ENCODE measurements around the gene RPRD1B.
A peak's percentile ranks its signal among the peaks of the same experiment; 100 is the strongest.

RPRD1B gene

DNA sequence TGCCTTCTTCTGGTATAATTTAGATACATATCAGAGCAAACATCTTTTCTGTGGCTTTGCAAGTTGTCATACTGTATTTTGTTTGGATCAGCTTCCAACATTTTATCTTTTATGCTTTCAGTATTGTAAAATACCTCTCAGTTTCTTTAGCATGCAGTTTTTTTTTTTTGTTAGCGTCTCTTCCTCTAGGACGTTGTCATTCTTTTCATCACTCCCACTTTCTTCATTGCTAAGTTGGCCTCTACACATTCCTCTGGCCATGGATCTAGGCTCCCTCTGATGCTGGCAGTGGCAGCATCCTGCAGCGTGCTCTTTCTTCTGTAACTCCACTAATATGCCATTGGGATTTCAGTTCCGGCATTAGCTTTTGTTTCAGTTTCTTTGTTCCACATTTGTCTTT lies 21.7 kb downstream of the RPRD1B start:
- H3K14ac ChIP-seq (ENCODE audit: low read length), result no peak overlapping the region
- no peak overlapping the region for H2AK5ac ChIP-seq (ENCODE audit: low read depth, low read length)
- H3K36me3 ChIP-seq (replicated peaks in 1 of 2; ENCODE audit: control insufficient read depth in 2 of 2, insufficient read depth in 2 of 2, low read length in 2 of 2), result peaks cover 13 to 92% of the 10 kb centered on the region in 2 donors
- peaks cover 0 to 2% (median 0%) of the 10 kb centered on the region in 3 experiments for H3K27me3 ChIP-seq (ENCODE audit: control insufficient read depth in 3 of 3, insufficient read depth in 3 of 3, low read depth in 1 of 3, low read length in 3 of 3)
- no peak overlapping the region for H3K4ac ChIP-seq (ENCODE audit: low read length)
- no peak overlapping the region for H3K27ac ChIP-seq (replicated peaks; ENCODE audit: low read length)
- H2BK120ac ChIP-seq (ENCODE audit: low read depth, low read length), result no peak overlapping the region
- no peak overlapping the region for H3K9ac ChIP-seq (ENCODE audit: low read depth, low read length, poor library complexity)
- H3K79me1 ChIP-seq (ENCODE audit: low read depth, low read length), result no peaks in the 10 kb centered on the region
- no peak overlapping the region for H2AFZ ChIP-seq (ENCODE audit: low read length)
- H3K4me3 ChIP-seq (ENCODE audit: low read length in 2 of 2), result no peak overlapping the region
- H4K91ac ChIP-seq (ENCODE audit: low read depth, low read length, poor library complexity), result no peak overlapping the region
- no peak overlapping the region for H2BK12ac ChIP-seq (ENCODE audit: low read length)
- no peak overlapping the region for H2BK5ac ChIP-seq (ENCODE audit: low read length)
- H3K18ac ChIP-seq (ENCODE audit: low read length), result no peak overlapping the region
- H3K4me1 ChIP-seq (ENCODE audit: control insufficient read depth in 2 of 2, insufficient read depth in 1 of 2, low read depth in 1 of 2, low read length in 2 of 2), result peaks cover 0 to 2% of the 10 kb centered on the region in 2 donors
- no peak overlapping the region for H3K23ac ChIP-seq (ENCODE audit: low read depth, low read length, poor library complexity)
- H4K8ac ChIP-seq (ENCODE audit: low read depth, low read length), result no peak overlapping the region
- H3K9me3 ChIP-seq (replicated peaks in 1 of 2; ENCODE audit: control insufficient read depth in 2 of 2, insufficient read depth in 1 of 2, low read depth in 1 of 2, low read length in 2 of 2), result no peaks in the 10 kb centered on the region
- H3K4me2 ChIP-seq (ENCODE audit: insufficient read depth, low read length, poor library complexity, severe bottlenecking), result no peak overlapping the region
- no peak for DNase-seq (ENCODE audit: low spot score)
- WGBS, 2 donors (ENCODE audit: extremely low coverage in 2 of 2, insufficient read length in 2 of 2, insufficient replicate concordance in 1 of 2), result no CpG with 5 or more reads among the region's 4 CpGs
- no peak overlapping the region for H2BK15ac ChIP-seq (ENCODE audit: low read length)

- no CpG with 5 or more reads among the region's 6 CpGs for WGBS, 2 donors (ENCODE audit: extremely low coverage in 2 of 2, insufficient read length in 2 of 2, insufficient replicate concordance in 1 of 2)
- Histone ChIP-seq H2AK5ac (ENCODE audit: low read depth, low read length) (no peak overlapping the region), H3K4me3 (ENCODE audit: low read length in 2 of 2) (no peak overlapping the region), H2AFZ (ENCODE audit: low read length) (no peak overlapping the region), H3K9me3 (replicated peaks in 1 of 2; ENCODE audit: control insufficient read depth in 2 of 2, insufficient read depth in 1 of 2, low read depth in 1 of 2, low read length in 2 of 2) (no peaks in the 10 kb centered on the region), H3K36me3 (replicated peaks in 1 of 2; ENCODE audit: control insufficient read depth in 2 of 2, insufficient read depth in 2 of 2, low read length in 2 of 2) (peaks cover 16 to 92% of the 10 kb centered on the region in 2 donors), H2BK120ac (ENCODE audit: low read depth, low read length) (no peak overlapping the region), H3K23ac (ENCODE audit: low read depth, low read length, poor library complexity) (no peak overlapping the region), H4K91ac (ENCODE audit: low read depth, low read length, poor library complexity) (no peak overlapping the region), H2BK15ac (ENCODE audit: low read length) (no peak overlapping the region), H3K4ac (ENCODE audit: low read length) (no peak overlapping the region), H3K14ac (ENCODE audit: low read length) (no peak overlapping the region), H2BK5ac (ENCODE audit: low read length) (no peak overlapping the region), H3K18ac (ENCODE audit: low read length) (no peak overlapping the region), H4K8ac (ENCODE audit: low read depth, low read length) (no peak overlapping the region), H3K4me1 (ENCODE audit: control insufficient read depth in 2 of 2, insufficient read depth in 1 of 2, low read depth in 1 of 2, low read length in 2 of 2) (peaks cover 0 to 2% of the 10 kb centered on the region in 2 donors), H3K4me2 (ENCODE audit: insufficient read depth, low read length, poor library complexity, severe bottlenecking) (no peak overlapping the region), H2BK12ac (ENCODE audit: low read length) (no peak overlapping the region), H3K27me3 (ENCODE audit: control insufficient read depth in 3 of 3, insufficient read depth in 3 of 3, low read depth in 1 of 3, low read length in 3 of 3) (peaks cover 0 to 2% (median 0%) of the 10 kb centered on the region in 3 experiments), H3K9ac (ENCODE audit: low read depth, low read length, poor library complexity) (no peak overlapping the region), H3K79me1 (ENCODE audit: low read depth, low read length) (no peaks in the 10 kb centered on the region), H3K27ac (replicated peaks; ENCODE audit: low read length) (no peak overlapping the region)
- no peak for DNase-seq (ENCODE audit: low spot score)
These were observed 22.3 kb downstream of the RPRD1B start for GRCh38 chr20:38055848-38056247.

- H2BK12ac ChIP-seq (ENCODE audit: low read length), result no peak overlapping the region
- H4K91ac ChIP-seq (ENCODE audit: low read depth, low read length, poor library complexity), result no peak overlapping the region
- no peak overlapping the region for H3K4me3 ChIP-seq (ENCODE audit: low read length in 2 of 2)
- H2BK120ac ChIP-seq (ENCODE audit: low read depth, low read length), result no peak overlapping the region
- H3K27ac ChIP-seq (replicated peaks; ENCODE audit: low read length), result no peak overlapping the region
- H3K4me2 ChIP-seq (ENCODE audit: insufficient read depth, low read length, poor library complexity, severe bottlenecking), result no peak overlapping the region
- peaks cover 19 to 93% of the 10 kb centered on the region in 2 donors for H3K36me3 ChIP-seq (replicated peaks in 1 of 2; ENCODE audit: control insufficient read depth in 2 of 2, insufficient read depth in 2 of 2, low read length in 2 of 2)
- no peak overlapping the region for H2BK5ac ChIP-seq (ENCODE audit: low read length)
- H3K23ac ChIP-seq (ENCODE audit: low read depth, low read length, poor library complexity), result no peak overlapping the region
- H3K9me3 ChIP-seq (replicated peaks in 1 of 2; ENCODE audit: control insufficient read depth in 2 of 2, insufficient read depth in 1 of 2, low read depth in 1 of 2, low read length in 2 of 2), result no peaks in the 10 kb centered on the region
- WGBS, 2 donors (ENCODE audit: extremely low coverage in 2 of 2, insufficient read length in 2 of 2, insufficient replicate concordance in 1 of 2), result no CpG with 5 or more reads among the region's 7 CpGs
- H3K14ac ChIP-seq (ENCODE audit: low read length), result no peak overlapping the region
- H3K18ac ChIP-seq (ENCODE audit: low read length), result no peak overlapping the region
- H3K4ac ChIP-seq (ENCODE audit: low read length), result no peak overlapping the region
- H4K8ac ChIP-seq (ENCODE audit: low read depth, low read length), result no peak overlapping the region
- no peak overlapping the region for H2AK5ac ChIP-seq (ENCODE audit: low read depth, low read length)
- no peaks in the 10 kb centered on the region for H3K4me1 ChIP-seq (ENCODE audit: control insufficient read depth in 2 of 2, insufficient read depth in 1 of 2, low read depth in 1 of 2, low read length in 2 of 2)
- DNase-seq (ENCODE audit: low spot score), result peak; percentile 89
- no peak overlapping the region for H2AFZ ChIP-seq (ENCODE audit: low read length)
- H3K27me3 ChIP-seq (ENCODE audit: control insufficient read depth in 3 of 3, insufficient read depth in 3 of 3, low read depth in 1 of 3, low read length in 3 of 3), result peaks cover 0 to 2% (median 0%) of the 10 kb centered on the region in 3 experiments
- no peak overlapping the region for H2BK15ac ChIP-seq (ENCODE audit: low read length)
- no peak overlapping the region for H3K9ac ChIP-seq (ENCODE audit: low read depth, low read length, poor library complexity)
- no peaks in the 10 kb centered on the region for H3K79me1 ChIP-seq (ENCODE audit: low read depth, low read length)
These were observed 23.9 kb downstream of the RPRD1B start for GRCh38 chr20:38057351-38057972.

DNA sequence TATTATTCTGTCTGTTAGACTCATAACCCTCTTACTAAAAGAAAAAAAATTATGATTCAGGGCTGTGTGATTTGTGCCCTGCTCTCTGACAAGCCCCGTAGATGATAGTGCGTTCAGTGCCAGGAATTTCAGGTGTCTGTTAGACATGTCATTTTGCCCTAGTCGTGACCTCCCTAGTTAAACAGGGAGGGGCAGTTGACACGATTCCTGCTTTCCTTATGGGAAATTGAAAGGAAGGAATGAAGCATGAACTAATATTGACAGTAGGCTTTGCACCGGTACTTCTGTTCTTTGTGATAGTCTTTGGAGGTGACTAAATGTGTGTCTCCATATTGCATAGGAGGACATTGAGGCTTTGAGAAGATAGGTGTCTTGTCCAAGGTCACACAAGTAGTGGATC lies 26.3 kb downstream of the RPRD1B start:
- peaks cover 27 to 93% of the 10 kb centered on the region in 2 donors for H3K36me3 ChIP-seq (replicated peaks in 1 of 2; ENCODE audit: control insufficient read depth in 2 of 2, insufficient read depth in 2 of 2, low read length in 2 of 2)
- H3K4me2 ChIP-seq (ENCODE audit: insufficient read depth, low read length, poor library complexity, severe bottlenecking), result no peak overlapping the region
- no peak overlapping the region for H2AK5ac ChIP-seq (ENCODE audit: low read depth, low read length)
- no peak overlapping the region for H2BK12ac ChIP-seq (ENCODE audit: low read length)
- no peak overlapping the region for H4K91ac ChIP-seq (ENCODE audit: low read depth, low read length, poor library complexity)
- no CpG with 5 or more reads among the region's 5 CpGs for WGBS, 2 donors (ENCODE audit: extremely low coverage in 2 of 2, insufficient read length in 2 of 2, insufficient replicate concordance in 1 of 2)
- no peak overlapping the region for H2BK120ac ChIP-seq (ENCODE audit: low read depth, low read length)
- no peak overlapping the region for H3K4ac ChIP-seq (ENCODE audit: low read length)
- H3K18ac ChIP-seq (ENCODE audit: low read length), result no peak overlapping the region
- H3K4me1 ChIP-seq (ENCODE audit: control insufficient read depth in 2 of 2, insufficient read depth in 1 of 2, low read depth in 1 of 2, low read length in 2 of 2), result no peaks in the 10 kb centered on the region
- no peak overlapping the region for H2AFZ ChIP-seq (ENCODE audit: low read length)
- H3K27ac ChIP-seq (replicated peaks; ENCODE audit: low read length), result no peak overlapping the region
- DNase-seq (ENCODE audit: low spot score), result no peak
- no peak overlapping the region for H3K9ac ChIP-seq (ENCODE audit: low read depth, low read length, poor library complexity)
- no peak overlapping the region for H3K14ac ChIP-seq (ENCODE audit: low read length)
- no peaks in the 10 kb centered on the region for H3K79me1 ChIP-seq (ENCODE audit: low read depth, low read length)
- peaks cover 0 to 2% of the 10 kb centered on the region in 2 donors for H3K9me3 ChIP-seq (replicated peaks in 1 of 2; ENCODE audit: control insufficient read depth in 2 of 2, insufficient read depth in 1 of 2, low read depth in 1 of 2, low read length in 2 of 2)
- H4K8ac ChIP-seq (ENCODE audit: low read depth, low read length), result no peak overlapping the region
- H2BK15ac ChIP-seq (ENCODE audit: low read length), result no peak overlapping the region
- H3K4me3 ChIP-seq (ENCODE audit: low read length in 2 of 2), result no peak overlapping the region
- no peak overlapping the region for H2BK5ac ChIP-seq (ENCODE audit: low read length)
- H3K27me3 ChIP-seq (ENCODE audit: control insufficient read depth in 3 of 3, insufficient read depth in 3 of 3, low read depth in 1 of 3, low read length in 3 of 3), result peaks cover 0 to 2% (median 0%) of the 10 kb centered on the region in 3 experiments
- no peak overlapping the region for H3K23ac ChIP-seq (ENCODE audit: low read depth, low read length, poor library complexity)

Data from neuronal stem cell (in vitro differentiated cells).